Activated CD4-positive, alpha-beta T cell treated with anti-CD3 and anti-CD28 coated beads, Interleukin-2, Interleukin-4, amounts not matched to agents 100 ng/mL and 50 ng/mL, durations not matched to agents 16 hours and 8 hours (primary cell): Measurements from ENCODE around the gene ADARB2.
"Not testable (repeated sequence)": the region's sequence is repeated elsewhere in the genome, so short reads cannot be mapped to it uniquely, and the experiment has no call there.

Experiments
- DNase-seq: peaks from one replicate; pipeline ENCODE4 v3.0.0-alpha.2; 2020; ENCODE audit warnings: low spot score

The ADARB2 gene

DNA sequence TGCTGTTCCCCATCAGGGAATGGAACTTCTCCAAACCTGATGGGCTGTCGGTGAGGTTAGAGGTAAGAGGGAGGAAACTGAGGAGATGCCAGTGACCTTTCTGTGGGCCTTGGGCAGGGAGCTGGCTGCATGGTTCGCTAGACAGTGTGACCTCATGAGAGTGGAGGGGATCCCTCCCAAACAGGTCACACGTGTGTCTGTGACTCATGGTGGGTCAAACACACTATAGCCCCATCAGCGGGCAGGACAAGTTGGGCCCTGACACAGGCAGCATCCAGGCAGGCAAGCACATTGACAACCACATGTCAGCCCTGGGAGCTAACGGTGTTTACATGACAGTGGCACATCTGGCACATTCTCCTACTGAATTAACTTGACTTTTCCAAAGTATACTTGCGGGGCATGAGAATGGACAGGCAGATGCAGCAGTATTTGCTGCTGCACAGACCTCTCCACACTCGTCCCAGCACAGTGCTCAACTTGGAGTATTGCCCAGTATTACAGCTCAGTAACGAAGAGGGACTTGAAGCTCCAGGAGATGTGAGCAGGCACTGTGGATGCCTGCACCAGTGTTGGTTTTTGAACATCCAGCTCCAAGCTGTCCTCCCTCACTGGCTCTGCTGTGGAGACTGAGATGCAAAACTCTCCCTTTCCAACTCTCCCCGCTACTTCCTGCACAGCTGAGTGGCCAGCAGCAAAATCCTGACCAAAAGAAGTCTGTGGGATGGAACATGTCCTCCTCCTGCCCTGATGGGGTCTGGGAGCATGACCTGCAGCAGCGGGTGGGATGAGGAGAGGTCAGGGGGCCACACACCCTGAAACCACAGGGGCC is 481.5 kb downstream of the ADARB2 start:
- DNase-seq, result no peak

DNA sequence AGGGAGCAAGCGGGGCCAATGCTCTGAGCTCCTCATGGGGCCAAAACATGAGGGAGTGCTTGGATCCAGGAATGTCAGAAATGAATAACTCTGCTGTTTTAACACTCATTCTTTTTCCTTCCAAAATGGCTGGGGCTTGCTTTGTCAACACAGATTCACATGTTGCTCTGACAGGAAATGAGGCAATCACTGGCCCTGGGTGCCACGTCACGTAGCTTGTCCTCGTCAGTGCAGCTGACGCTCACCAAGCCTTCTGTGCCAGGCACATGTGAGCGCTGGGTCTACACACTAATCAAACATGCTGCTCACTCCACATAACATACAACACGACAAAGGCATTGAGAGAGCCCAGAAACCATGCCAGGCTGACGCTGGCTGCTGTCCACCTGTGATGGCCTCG is 482.2 kb downstream of the ADARB2 start:
- DNase-seq, result no peak

DNA sequence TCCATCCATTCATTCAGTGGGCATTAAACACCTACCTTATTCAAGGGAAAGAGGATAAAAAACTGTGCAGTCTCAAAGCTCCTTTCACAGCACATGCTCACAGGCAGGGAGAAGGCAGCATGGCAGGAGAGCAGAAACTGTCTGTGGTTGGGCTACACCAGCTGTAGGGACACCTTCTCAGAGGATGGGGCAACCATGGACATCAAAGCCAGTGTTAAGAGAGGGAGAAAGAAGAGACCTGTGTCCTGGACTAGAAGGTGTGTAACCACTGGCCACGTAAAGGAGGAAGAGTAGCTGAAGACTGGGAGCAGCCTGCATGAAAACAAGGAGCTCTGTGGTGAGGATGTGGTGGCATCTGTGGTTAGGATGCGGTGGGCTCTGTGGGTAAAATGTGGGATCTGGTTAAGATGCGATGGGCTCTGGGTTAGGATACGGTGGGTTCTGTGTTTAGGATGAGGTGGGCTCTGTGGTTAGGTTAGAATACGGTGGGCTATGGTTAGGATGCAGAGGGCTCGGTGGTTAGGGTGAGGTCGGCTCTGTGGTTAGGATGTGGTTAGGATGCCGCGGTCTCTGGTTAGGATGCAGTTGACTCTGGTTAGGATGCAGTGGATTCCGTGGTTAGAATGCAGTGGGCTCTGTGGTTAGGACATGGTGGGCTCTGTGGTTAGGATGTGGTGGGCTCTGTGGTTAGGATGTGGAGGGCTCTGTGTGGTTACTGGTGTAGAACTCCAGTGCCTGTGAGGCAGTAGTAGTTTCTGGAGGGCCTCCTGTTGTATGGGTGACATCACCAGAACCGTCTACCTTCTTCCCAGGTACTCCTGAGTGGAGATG is 483.6 kb downstream of the ADARB2 start:
- DNase-seq, result no peak

DNA sequence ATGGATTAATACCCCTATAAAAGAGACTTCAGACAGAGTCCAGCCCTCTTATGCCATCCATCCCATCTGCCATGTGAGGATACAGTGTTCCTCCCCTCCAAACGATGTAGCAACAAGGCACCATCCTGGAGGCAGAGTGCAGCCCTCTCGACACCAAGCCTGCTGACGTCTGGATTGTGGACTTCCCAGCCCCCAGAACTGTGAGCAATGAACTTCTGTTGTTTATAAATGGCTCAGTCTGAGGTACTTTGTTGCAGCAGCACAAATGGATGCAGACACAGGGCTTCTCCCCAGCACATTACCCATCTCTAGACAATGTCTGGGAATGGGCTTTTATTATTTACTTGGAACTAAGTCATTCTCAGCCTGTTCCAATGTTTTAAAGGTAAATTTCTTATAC is 485.6 kb downstream of the ADARB2 start:
- DNase-seq, result no peak

DNA sequence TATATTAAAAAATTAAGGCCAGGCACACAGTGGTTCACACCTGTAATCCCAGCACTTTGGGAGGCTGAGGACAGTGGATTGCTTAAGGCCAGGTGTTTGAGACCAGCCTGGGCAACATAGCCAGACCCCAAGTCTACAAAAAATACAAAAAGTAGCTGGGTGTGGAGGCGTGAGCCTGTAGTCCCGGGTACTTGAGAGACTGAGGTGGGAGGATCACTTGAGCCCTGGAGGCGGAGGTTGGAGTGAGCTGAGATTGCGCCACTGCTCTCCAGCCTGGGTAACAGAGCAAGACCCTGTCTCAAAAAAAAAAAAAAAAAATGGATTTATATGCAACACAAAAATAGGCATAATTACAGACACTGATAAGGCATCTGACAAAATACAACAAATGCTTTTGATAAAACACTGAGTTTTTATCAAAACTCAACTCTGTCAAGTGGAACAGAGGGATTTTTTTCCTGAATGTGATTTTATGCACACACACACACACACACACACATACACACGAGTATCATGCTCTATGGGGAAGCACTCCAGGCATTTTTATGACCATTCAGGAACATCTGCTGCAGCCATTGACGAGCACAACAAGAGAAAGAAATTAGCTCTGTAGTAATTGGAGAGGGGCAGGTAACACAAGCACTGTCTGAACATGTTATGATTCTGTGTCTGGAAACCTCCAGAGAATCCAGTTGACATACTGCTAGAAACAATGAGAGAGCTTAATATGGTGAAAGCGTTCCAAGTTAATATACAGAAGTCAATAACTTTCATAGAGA is 488.0 kb downstream of the ADARB2 start:
- no peak for DNase-seq

DNA sequence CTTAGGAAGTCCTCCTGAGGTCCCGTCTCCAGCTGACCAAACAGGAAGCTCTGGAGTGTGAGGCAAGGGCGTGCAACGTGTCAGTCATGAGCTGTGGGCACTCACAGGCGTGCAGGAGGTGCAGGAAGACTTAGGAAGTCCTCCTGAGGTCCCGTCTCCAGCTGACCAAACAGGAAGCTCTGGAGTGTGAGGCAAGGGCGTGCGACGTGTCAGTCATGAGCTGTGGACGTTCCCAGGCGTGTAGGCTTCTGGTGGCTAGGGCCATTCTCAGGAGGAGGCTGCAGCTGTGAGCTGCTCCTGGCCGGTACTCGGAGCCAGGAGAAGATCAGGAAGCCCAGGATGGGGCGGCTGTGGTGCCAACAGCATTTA is 489.1 kb downstream of the ADARB2 start:
- DNase-seq, result not testable (repeated sequence)

DNA sequence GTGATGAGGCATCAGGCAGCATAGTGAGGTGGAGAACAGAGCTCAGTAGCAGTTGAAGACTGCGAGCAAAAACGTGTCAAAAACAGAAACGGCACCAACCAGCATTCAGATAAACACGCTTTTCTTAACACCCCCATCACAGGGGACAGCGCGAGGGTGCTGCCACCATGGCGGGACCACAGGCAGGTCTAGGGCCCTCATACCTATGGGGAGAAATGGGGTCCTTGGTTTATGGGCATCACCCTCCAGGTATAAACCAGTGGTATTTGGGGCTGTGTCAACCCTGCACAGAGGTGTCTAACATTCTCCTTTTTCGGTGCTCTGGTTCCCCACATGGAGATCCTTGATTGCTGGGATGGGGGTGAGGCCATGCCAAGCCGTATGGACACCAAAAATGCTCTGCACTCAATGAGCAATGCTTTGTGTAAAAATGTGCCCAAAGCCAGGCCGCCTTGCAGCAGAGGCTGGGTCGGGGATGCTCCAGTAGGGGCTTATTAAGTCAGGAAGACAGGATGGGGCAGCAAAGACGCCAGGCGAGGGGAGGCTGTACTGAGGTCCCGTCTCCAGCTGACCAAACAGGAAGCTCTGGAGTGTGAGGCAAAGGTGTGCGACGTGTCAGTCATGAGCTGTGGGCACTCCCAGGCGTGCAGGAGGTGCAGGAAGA is 489.6 kb downstream of the ADARB2 start:
- DNase-seq, result no peak

DNA sequence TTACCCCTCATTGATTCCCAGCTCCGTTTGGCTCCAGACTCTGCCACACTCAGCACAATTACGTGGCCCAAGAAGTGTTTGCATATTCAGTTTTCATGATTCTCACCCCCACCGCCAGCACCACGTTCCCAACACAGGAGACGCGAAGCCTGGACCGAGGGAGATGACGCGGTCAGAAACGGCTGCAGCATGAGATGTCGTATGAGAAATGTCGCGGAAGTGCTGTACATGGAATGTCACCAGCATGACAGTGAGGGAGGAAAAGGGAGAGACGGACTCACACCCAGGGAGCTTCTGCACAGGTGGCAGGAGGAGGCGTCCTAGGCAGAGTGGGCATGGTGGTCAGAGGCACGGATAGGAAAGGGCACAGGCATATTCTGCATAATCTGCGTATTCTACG is 492.8 kb downstream of the ADARB2 start:
- DNase-seq, result no peak

DNA sequence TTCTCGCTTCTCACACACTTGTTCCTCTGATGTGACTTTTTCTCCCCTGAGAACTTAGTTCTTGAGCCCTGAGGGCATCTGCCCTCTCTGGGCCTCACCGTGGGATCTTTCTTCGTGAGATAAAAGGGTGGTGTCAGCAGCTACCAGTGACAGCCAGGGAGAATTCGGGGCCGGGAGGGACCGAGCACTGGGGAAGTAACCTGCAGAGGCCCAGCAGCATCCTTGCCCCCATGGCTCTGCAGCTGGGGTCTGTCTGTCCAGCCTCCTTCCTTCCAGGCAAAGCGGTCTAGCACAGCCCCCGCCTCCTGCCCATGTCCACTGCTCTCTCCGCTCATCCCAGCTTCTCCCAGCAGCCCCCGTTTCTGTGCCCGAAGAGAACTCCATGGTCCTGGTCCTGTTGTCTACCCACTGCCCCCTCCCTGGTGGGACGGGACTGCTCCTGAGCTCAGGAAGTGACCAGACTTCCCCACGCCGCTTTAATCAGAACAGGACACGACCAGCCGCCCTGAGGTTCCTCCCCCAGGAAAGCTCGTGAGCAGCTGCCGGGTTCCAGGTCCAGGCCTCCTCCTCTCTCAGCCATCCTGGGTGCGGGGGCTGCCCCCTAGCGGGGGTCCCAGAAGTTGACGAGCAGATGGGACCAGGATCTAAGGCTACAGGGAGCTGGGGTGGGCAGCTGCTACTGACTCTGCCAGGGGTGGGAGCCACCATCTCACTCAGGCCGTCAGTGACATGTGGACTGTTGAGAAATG is 493.7 kb downstream of the ADARB2 start:
- no peak for DNase-seq

DNA sequence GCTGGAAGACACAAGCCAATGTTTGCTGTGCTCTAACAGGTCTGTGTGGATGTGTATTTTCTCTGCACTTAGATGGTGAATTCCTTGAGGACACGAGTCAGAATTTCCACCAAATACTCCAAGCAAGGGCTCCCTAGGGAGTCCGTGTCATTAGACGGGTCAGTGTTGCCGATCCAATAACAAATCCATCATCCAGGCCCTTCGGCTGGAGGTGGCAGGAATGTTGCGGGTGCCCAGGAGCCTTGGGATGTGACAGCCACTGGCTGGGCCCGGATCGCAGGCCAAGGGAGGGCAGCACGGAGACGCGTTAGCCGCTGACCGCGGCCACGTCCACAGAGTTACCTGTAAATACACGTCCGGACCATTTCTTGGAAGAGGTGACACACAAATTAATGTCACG is 494.4 kb downstream of the ADARB2 start:
- DNase-seq, result no peak

DNA sequence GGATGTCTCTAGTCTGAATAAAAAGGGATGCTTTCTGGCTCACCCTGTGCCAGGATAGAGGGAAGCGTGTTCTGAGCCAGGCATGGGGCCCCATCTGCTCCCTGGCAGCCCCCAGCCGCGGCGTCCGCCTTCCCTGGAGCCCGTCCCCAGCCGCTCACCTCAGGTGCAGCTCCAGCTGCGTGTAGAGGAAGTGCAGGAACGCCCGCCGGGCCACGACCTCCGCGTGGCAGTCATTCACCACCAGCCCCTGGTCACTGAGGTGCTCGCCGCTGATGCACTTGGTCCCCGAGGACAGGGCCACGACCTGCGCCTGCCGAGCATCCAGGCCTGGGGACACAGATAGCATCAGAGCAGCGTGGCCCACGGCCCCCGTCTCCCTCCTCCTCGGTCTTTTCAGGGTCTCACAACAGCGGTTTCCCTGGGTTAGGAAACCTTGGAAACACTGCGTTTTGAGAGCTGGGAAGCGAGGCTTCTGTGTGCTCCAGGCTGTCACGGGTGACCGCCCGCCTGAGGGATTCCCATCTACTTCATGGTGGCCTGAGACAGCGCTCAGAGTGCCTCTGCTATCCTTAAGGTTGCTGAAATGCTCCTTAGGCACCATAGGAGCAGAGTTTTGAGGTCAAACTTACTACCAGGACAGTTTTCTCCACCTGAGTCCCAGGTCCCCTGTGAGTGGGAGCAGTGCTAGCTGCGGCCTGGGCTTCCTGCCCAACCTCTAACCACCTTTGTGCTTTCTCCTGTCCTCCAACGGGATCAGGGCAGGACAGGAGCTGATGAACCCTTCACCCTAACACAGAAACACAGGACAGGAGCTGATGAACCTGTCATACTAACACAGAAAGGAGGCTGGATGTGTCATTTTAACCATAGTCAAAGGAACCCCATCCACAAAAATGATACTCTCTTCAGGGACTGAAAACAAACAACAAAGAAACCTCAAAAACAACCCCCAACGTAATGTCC is 495.1 kb downstream of the ADARB2 start:
- DNase-seq, result no peak

DNA sequence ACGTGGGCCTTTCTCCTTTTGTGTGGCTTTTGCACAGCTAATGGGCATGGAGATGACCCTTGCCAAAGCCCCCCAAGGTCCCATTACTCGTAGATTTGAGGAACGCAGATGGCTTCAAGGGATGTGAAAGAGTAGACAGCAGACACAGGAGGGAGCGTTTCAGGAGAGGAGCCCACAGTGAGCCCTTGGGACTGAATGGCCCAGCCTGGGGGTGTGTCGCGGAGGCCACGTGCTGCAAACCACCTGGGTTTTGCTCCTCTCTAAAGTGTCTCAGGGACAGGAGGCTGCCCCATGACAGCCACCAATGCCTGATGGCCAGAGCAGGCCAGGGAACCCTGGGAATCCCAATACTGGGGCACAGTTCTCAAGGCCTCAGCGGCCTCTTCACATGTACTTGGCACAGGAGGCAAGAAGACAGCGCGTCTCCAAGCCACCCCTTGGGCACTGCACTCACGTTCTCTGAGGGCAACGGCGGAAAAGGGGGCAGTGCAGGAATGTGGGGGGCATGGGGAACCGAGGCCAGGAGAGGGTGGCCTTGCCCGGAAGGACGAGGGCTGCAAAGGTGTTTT is 495.9 kb downstream of the ADARB2 start:
- no peak for DNase-seq

DNA sequence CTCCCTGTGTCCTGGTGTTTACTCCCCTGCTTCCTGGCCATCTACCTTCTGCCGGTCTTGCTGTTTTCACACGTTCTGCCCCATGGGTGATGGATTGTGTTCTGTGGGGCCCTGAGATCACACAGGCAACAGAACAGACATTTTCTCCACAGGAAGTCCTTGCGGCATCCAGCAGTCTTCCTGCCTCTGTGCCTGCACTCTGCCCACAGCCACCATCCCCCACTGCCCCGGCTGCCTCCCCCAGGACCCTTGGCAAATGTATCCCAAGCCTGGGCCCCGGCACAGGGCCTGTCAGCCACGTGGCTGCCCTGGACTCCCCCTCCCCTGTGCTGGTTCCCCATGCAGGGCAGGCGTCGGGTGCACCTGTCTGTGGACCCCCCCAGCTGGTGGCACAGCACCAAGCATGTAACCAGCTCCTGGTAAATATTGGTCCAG is 497.0 kb downstream of the ADARB2 start:
- no peak for DNase-seq

DNA sequence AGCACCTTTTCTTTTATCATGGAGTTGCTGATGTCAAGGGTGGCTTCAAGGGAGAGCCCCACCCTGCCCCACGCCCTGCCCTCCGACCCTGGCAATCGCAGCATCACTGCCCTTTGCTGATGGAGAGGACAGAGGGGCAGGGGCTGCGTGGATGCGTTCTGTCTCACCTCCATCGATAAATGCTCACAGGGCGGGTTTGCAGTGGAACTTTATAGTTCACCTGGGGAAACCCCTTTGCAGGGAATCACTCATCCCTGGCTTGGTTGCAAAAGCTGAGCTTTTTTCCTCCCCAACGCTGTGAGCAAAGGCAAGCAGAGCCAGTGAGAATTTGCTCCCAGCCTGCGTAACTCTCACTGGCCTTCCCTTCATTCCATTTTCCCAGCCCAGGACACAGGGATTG is 504.3 kb downstream of the ADARB2 start:
- no peak for DNase-seq

DNA sequence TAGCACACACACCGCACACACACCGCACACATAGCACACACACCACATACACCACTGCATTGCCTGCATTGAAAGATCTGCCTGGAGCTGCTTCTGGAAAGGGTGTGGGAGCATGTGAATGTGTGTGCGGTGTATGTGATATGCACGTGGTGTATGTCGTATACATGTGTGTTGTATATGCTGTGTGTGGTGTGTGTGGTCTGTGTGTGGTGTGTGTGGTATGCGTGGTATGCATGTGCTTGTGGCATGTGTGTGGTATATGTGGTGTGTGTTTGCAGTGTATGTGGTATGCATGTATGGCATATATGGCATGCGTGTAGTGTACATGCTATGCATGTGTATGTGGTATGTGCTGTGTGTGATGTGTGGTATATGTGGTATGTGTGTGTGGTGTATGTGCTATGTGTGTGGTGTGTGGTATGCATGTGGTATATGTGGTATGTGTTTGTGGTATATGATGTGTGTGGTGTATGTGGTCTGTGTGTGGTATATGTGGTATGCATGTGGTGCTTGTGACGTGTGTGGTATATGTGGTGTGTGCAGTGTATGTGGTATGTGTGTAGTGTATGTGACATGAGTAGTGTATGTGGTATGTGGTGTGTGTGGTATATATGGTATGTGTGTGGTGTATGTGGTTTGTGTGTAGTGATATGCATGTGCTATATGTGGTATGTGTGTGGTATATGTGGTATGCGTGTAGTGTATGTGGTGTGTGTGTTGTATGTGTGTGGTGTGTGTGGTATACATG is 505.0 kb downstream of the ADARB2 start:
- no peak for DNase-seq

DNA sequence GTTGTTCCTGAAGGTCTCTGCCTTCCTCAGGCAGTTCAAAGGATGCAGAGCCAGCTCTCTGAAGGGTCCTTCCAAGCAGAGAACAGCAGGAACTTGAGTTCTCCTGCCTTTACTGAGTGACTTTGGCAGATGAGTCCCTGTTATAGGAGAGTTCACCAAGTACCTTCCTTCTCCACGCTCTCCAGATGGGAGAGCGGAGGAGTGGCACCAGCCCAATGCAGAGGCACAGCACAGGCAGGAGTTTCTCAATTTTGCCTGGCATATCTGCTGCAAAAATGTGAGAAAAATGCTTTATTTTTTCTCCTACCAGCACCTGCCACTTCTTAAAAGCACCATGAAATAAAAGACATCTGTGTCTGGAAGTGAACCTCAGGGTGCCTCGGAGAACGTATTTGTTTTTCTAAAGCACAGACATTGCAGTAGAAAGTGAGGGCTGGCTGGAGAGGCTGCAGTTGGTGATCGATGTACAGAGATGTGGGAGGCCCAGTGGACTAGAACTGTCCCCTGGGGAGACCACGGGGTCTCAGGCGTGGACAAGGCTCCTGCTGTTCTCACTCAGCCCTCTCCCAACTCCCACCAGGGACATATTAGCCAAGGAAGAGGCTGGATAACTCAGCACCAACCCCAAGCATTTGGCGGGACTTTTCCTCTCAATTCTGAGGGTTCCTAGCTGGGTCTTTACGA is 506.6 kb downstream of the ADARB2 start:
- DNase-seq, result no peak

DNA sequence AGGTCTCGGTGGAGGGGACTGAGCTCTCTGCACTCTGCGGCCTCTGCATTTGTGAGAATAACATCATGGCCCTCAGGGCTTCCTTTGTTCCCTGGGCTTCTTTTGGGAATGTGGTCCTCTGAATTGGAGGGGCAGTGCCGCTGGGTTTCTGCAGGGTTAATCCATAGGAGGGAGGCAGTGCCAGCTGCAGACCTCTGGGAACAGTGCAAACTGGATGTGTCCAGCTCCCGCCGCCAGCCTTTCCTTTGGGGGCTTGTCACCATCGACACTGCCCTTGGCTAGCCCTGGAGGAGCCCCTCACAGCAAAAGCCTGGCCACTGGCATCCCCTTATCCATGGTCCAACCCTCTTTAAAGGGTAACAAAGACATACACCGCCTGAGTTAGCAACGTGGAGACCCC is 507.2 kb downstream of the ADARB2 start:
- no peak for DNase-seq

DNA sequence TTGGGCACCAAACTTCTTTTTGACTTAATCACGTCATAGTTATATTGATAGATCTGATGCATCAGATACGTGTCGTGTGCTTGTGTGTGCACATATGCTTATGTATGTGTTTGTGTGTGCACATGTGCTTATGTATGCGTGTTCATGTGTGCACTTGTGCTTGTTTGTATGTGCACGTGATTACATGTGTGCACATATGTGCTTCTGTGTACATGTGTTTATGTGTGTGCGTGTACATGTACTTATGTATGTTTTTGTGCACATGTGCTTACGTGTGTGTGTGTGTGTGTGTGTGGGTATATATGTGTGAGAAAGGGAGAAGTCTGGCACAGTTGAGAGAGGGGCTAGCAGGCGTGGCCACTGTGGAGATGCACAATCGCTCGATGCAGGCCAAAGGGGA is 507.8 kb downstream of the ADARB2 start:
- no peak for DNase-seq
